GM18508 (cell line): ENCODE results near the gene LRRC7.

Experiments
- ATAC-seq: cut with Tn5 transposase; IDR thresholded peaks from one replicate; pipeline ENCODE4 v1.9.1; 2021; ENCODE audit warnings: moderate number of reproducible peaks; ENCODE audit not compliant: insufficient read depth, unreplicated experiment

The LRRC7 gene

DNA sequence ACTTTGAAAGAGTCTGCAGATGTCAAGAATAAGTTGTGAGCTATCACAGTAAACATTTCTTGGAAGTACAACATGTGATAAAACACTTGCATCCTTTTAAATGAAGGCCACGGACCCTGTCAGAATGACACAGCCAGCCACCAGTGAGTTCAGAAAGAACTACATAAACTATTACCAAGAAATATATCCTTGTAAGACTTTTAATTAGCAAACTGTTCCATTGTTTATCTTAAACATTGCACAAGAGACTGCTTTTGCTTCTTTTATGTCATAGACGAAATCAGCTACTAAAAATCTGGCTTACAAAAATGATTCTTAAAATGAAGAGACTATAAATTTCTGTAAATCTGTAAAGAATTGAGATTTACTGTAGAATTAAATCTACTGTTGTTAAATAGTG lies 17.9 kb downstream of the LRRC7 start:
- no peak for ATAC-seq

- no peak for ATAC-seq
Measured at GRCh38 chr1:69587391-69587790, 19.7 kb downstream of the LRRC7 start.

DNA sequence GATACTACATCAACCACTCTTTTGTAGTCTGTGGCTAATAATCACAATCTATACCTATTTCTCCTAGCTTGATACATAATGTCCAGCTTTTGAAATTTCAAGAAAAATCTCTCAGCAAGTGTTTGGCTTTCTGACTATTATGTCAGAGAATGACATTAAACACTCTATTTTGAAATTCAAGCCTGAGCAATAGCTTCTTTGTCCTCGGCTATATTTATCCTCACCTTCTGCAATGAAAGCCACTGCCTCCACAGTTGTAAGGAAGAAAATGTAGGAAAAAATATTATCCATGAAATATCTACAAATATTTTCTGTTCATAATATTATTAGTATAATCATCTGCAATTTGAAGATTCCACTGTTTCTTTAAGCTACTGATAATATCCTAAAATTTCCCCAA lies 22.1 kb downstream of the LRRC7 start:
- no peak for ATAC-seq

DNA sequence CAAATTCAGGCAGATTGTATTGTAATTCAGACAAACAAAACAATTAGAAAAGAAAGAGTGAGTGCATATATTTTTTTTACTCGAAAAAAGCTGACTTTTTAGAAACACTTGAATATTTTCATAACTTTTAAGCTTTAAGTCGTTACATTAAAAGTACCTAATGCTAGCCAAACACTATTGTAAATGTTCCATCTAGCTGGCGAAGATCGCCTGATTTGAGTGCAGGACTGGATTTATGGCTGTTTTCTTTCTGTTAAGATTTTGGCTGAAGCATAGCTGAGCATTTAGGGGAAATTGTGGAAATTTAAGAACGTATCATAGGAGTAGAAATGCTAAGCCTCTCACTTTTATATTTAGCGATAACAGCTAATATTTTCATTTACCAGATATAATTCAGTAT lies 24.6 kb downstream of the LRRC7 start:
- no peak for ATAC-seq

GRCh38 chr1:69595486-69595885 lies 27.8 kb downstream of the LRRC7 start:
- ATAC-seq = no peak

DNA sequence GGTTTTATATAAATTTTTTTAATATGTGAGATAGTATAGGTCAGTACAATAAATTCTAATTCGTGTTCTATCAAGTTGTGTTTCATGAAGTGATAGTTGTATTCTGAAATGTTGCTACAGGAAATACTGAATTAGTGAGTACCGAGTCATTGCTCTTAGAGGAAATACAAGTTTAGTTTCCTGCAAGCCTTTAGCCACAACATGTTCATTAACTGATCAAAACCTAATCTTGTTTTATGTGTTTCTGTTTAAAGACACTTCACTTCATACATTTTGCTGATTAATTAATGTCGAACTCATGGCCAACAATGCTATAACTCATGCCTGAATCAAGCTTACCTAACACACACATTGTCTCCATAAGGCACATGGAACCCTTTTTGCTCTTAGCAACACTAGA lies 43.6 kb downstream of the LRRC7 start:
- no peak for ATAC-seq

- ATAC-seq = no peak
Measured at GRCh38 chr1:69613414-69613813, 45.7 kb downstream of the LRRC7 start.

GRCh38 chr1:69638673-69639072 lies 71.0 kb downstream of the LRRC7 start:
- ATAC-seq = no peak

DNA sequence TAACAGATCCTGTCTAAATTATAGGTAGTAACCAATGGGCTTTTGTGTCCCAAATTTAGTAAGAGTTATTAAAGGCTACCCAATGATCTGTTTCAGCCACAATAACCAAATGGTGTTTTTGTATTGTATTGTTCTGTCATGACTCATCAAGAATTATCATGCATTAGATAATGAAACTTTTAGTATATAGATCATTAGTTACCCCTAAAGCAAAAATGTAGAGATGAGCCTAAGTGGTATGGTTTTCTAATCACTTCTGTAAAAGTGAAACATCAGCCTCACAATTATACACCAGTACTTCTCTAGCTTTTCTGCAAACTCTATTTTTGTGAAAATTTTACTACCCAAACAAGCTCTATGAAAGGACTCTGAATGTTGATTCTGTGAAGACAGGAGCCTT lies 71.4 kb downstream of the LRRC7 start:
- ATAC-seq = no peak

GRCh38 chr1:69643266-69643665 lies 75.5 kb downstream of the LRRC7 start:
- no peak for ATAC-seq

DNA sequence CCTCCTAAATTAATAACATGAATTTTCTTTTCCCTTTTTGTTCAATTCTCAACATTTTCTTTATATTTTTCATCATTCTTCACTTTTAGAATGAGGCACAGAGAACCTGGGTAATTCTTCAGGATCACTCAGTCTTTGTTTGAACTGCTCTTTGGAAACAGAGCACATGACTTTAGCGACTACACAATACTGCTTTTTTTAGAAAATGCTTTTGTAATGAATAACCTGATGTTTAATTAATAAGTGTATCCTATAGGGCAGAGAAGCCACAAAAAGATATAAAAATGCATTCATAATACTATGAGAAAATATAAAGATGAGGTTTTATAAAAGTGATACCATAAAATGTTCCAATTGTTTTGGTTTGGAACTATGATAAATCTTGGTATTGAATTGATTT lies 77.8 kb downstream of the LRRC7 start:
- no peak for ATAC-seq

GRCh38 chr1:69648486-69648885 lies 80.8 kb downstream of the LRRC7 start:
- ATAC-seq = no peak

DNA sequence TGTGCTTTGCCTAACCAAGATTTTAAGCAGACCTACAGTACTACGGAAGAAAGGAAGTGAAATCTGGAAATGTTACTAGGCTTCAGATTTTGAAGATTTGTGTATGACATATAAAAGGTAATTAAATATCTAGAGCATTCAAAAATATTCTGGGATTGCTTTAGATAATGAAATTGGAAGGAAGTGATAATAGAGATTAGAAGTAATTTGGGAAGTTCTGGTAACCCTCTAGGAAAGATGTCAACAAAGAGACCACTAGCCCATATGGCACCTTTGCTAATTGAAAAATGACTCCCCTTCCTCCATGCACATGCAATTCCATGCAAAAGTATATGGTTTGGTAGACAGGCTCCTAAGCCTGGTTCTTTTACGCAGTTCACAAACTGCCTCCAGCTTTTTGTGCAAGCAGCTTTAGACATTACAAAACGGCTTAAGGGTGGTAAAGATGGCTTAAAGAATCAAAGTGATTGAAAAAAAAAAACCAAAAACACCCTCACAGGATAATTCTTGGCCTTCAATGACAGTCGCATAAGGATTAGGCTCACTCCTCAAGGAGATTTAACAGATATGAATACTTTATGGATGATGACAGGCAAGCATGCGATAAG lies 81.8 kb downstream of the LRRC7 start:
- ATAC-seq = no peak

- ATAC-seq = no peak
Measured at GRCh38 chr1:69650779-69651178, 83.1 kb downstream of the LRRC7 start.

DNA sequence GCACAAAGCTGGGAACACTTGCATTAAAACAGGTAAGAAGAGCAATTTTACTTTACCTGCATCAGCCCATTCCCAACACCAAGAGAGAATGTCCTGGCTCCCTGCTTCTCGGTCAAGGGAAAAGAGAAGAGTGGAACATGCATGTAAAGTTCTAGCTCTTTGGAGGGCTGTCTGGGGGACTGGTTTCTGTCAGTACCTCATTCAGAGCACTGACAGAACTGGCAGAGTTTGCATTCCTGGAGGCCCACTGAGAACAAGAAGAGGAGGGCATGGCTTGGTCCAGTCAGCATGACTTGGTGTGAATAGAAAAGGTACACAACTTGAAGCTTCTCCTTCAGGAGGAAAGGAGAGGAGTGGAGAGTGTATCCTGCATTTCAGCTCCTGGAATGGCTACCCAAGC lies 83.9 kb downstream of the LRRC7 start:
- ATAC-seq = no peak

DNA sequence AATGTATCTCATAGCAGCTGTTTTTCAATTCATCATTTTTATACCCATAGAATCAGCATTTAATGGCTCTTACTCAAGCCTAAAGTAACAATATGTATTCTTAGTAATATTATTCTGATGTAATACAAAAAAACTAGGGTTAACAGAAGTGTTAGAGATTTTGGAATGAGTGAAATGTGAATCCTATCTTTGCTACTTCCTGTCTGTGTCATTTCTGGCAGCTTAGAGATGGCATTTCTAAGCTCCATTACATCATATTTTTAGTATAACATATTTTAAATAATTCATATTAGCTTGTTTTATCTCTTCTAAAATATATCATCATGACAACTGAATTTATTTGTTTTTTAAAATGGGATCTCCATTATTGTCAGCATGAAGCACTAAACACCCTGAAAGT lies 90.2 kb downstream of the LRRC7 start:
- no peak for ATAC-seq

- no peak for ATAC-seq
Measured at GRCh38 chr1:69661686-69662085, 94.0 kb downstream of the LRRC7 start.

DNA sequence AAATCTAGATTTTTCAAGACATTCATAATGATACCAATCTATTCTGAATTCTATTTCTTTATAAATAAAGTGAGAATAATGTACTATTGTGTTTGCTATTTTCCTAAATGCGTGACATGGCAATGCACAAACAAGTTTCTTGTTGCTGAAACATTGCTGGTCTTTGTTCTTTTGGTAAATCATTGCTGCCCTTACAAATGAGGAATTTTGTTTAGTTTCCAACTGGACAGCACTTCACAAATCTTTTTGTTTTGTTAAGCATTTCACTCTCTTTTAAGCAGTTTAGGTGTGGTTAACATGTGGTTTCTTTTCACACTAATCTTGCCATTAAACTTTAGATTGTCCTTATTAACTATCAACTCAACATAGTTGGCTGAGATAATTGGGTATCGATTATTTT lies 94.6 kb downstream of the LRRC7 start:
- no peak for ATAC-seq

GRCh38 chr1:69671363-69672010 lies 103.8 kb downstream of the LRRC7 start:
- no peak for ATAC-seq

GRCh38 chr1:69673321-69673720 lies 105.6 kb downstream of the LRRC7 start:
- ATAC-seq = no peak

DNA sequence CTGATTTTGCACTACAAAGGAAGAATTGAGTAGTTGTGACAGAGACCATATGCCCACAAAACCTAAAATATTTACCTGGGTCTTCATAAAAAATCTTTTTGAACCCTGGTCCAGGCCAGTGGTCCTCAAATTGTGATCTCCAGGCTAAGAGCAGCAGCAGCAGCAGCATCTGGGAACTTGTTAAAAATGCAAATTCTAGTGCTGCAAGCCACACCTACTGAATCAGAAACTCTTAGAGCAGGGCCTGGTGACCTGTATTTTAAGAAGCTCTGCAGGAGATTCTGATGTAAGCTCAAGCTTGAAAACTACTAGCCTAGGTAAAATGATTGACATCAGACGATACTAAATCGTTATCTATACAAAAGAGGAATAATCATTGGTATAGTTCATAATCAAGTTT lies 112.2 kb downstream of the LRRC7 start:
- ATAC-seq = no peak

GRCh38 chr1:69686367-69686984 lies 118.8 kb downstream of the LRRC7 start:
- ATAC-seq = no peak
